Neural progenitor cell (in vitro differentiated cells): ENCODE results near the gene EIPR1.

Experiments used
- CTCF ChIP-seq: fragments of 200-600 bp; sonication (generic); IDR thresholded peaks from 2 replicates; pipeline ENCODE4 v1.5.1; 2017; ENCODE audit warnings: antibody characterized with exemption, mild to moderate bottlenecking
- EZH2 ChIP-seq: fragments of 200-600 bp; sonication (generic); IDR thresholded peaks from 2 replicates; pipeline ENCODE4 v1.6.1; 2017; ENCODE audit warnings: antibody characterized with exemption, mild to moderate bottlenecking, moderate library complexity

GRCh38 chr2:3168230-3168891, 209.3 kb downstream of the EIPR1 start:
- TF ChIP-seq CTCF (no peak), EZH2 (no peak)
